Memory B cell (primary cell): ENCODE data around the gene S100A8.
"Not testable (repeated sequence)": the region's sequence is repeated elsewhere in the genome, so short reads cannot be mapped to it uniquely, and the experiment has no call there.

Source experiments
- ATAC-seq: fragments of 150-1000 bp; cut with Tn5 transposase; 2 replicates; pipeline ENCODE4 v1.10.0; 2021; ENCODE audit warnings: low read depth, mild to moderate bottlenecking, moderate library complexity
- DNase-seq, 2 donors: peaks; one replicate each; pipeline ENCODE4 v3.0.0; 2022; ENCODE audit warnings: low spot score in 2 of 2
- H3K27ac Mint-ChIP-seq: one replicate; pipeline ENCODE4 v1.8.0; 2022; ENCODE audit warnings: mild to moderate bottlenecking, moderate library complexity, mixed read lengths
- H3K27me3 Mint-ChIP-seq: one replicate; pipeline ENCODE4 v1.8.0; 2022; ENCODE audit warnings: mixed read lengths
- H3K36me3 Mint-ChIP-seq: one replicate; pipeline ENCODE4 v1.8.0; 2022; ENCODE audit warnings: mild to moderate bottlenecking, mixed read lengths
- H3K4me1 Mint-ChIP-seq: one replicate; pipeline ENCODE4 v1.8.0; 2022; ENCODE audit warnings: mixed read lengths
- H3K4me3 Mint-ChIP-seq: one replicate; pipeline ENCODE4 v1.8.0; 2022; ENCODE audit warnings: mild to moderate bottlenecking, moderate library complexity, mixed read lengths
- H3K9me3 Mint-ChIP-seq: one replicate; pipeline ENCODE4 v1.8.0; 2022; ENCODE audit warnings: mixed read lengths

S100A8 gene

GRCh38 chr1:153428073-153428638 is 37.3 kb upstream of the S100A8 start:
- Mint-ChIP-seq H3K9me3 (peaks cover 1% of the 10 kb centered on the region), H3K4me3 (no peak overlapping the region), H3K36me3 (no peaks in the 10 kb centered on the region), H3K4me1 (no peaks in the 10 kb centered on the region), H3K27ac (no peak overlapping the region), H3K27me3 (peaks cover 20% of the 10 kb centered on the region)
- ATAC-seq = no peak
- no peak for DNase-seq

- H3K27me3 Mint-ChIP-seq = peaks cover 20% of the 10 kb centered on the region
- ATAC-seq = no peak
- H3K36me3 Mint-ChIP-seq = no peaks in the 10 kb centered on the region
- H3K4me1 Mint-ChIP-seq = no peaks in the 10 kb centered on the region
- no peak overlapping the region for H3K27ac Mint-ChIP-seq
- no peak overlapping the region for H3K4me3 Mint-ChIP-seq
- peaks cover 1% of the 10 kb centered on the region for H3K9me3 Mint-ChIP-seq
- DNase-seq = no peak
These were observed 35.9 kb upstream of the S100A8 start for GRCh38 chr1:153426809-153427208.

DNA sequence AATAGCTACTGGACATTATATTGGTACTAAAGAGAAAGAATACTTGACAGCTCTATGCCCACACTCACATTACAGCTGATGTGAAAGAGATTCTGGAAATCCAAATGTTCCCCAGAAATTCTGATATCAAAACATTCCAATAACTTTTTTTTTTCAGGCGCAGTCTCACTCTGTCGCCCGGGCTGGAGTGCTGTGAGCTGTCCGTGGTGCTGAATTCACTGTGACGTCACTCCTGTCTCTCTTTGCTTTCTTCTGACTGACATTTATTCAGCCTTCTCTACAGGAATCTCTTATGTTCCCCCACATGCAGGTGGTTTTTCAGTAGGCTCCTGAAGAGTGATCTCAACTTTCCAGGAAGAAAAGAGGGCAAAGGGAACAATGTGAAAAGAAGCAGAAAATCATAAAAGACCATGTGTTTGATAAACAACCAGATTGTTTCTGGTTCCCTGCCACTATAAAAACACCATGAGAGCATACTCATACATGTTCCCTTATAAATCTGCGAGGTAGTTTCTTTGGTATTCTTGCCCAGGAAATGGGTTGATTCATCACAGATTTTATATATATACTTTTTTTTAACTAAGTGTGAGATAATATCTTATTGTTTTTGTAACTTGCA is 31.7 kb upstream of the S100A8 start:
- ATAC-seq (no peak), DNase-seq (peak; percentile 56 to 57)
- no peaks in the 10 kb centered on the region for H3K4me1 Mint-ChIP-seq
- no peak overlapping the region for H3K4me3 Mint-ChIP-seq
- no peaks in the 10 kb centered on the region for H3K36me3 Mint-ChIP-seq
- peaks cover 19% of the 10 kb centered on the region for H3K27me3 Mint-ChIP-seq
- peaks cover 1% of the 10 kb centered on the region for H3K9me3 Mint-ChIP-seq
- no peak overlapping the region for H3K27ac Mint-ChIP-seq

GRCh38 chr1:153420306-153420705 is 29.4 kb upstream of the S100A8 start:
- Mint-ChIP-seq H3K36me3 (no peaks in the 10 kb centered on the region), H3K9me3 (peaks cover 1% of the 10 kb centered on the region), H3K4me3 (no peak overlapping the region), H3K27me3 (peaks cover 17% of the 10 kb centered on the region), H3K27ac (no peak overlapping the region), H3K4me1 (peaks cover 3% of the 10 kb centered on the region)
- DNase-seq (no peak), ATAC-seq (no peak)

GRCh38 chr1:153419436-153419793 is 28.5 kb upstream of the S100A8 start:
- not testable (repeated sequence) for ATAC-seq, DNase-seq, H3K36me3 Mint-ChIP-seq, H3K27ac Mint-ChIP-seq, H3K4me1 Mint-ChIP-seq, H3K9me3 Mint-ChIP-seq, H3K4me3 Mint-ChIP-seq
- H3K27me3 Mint-ChIP-seq = peaks cover 19% of the 10 kb centered on the region

DNA sequence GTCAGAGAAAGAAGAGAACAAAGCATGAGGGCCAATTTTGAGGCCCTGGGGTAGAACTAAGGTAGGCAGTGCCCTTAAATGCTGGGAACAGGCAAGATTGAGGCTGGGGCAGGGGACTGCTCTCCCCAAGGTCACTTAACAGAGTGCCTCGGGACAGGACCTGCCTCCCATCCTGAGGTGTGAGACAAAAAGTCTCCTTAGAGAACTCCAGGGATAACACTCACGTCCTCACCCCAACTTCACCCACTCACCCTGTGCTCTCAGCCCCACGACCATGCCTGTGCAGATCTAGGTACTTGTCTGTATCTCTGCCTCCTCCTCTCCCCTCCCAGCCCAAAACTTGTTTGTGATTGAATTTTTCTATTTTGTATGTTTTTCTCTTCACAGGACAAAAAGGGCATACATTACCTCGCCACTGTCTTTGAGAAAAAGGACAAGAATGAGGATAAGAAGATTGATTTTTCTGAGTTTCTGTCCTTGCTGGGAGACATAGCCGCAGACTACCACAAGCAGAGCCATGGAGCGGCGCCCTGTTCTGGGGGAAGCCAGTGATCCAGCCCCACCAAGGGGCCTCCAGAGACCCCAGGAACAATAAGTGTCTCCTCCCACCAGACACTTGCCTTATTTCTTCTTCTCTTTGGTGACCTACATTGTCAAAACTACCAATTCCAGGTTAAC is 28.0 kb upstream of the S100A8 start:
- H3K36me3 Mint-ChIP-seq, H3K4me1 Mint-ChIP-seq, H3K27ac Mint-ChIP-seq, H3K4me3 Mint-ChIP-seq, H3K9me3 Mint-ChIP-seq, ATAC-seq, DNase-seq: not testable (repeated sequence)
- H3K27me3 Mint-ChIP-seq = peaks cover 17% of the 10 kb centered on the region

- H3K4me3 Mint-ChIP-seq = no peak overlapping the region
- peaks cover 6% of the 10 kb centered on the region for H3K9me3 Mint-ChIP-seq
- no peak for ATAC-seq
- no peak for DNase-seq
- no peaks in the 10 kb centered on the region for H3K36me3 Mint-ChIP-seq
- peaks cover 3% of the 10 kb centered on the region for H3K4me1 Mint-ChIP-seq
- peaks cover 15% of the 10 kb centered on the region for H3K27me3 Mint-ChIP-seq
- no peak overlapping the region for H3K27ac Mint-ChIP-seq
These were observed 26.4 kb upstream of the S100A8 start for GRCh38 chr1:153417136-153417888.

DNA sequence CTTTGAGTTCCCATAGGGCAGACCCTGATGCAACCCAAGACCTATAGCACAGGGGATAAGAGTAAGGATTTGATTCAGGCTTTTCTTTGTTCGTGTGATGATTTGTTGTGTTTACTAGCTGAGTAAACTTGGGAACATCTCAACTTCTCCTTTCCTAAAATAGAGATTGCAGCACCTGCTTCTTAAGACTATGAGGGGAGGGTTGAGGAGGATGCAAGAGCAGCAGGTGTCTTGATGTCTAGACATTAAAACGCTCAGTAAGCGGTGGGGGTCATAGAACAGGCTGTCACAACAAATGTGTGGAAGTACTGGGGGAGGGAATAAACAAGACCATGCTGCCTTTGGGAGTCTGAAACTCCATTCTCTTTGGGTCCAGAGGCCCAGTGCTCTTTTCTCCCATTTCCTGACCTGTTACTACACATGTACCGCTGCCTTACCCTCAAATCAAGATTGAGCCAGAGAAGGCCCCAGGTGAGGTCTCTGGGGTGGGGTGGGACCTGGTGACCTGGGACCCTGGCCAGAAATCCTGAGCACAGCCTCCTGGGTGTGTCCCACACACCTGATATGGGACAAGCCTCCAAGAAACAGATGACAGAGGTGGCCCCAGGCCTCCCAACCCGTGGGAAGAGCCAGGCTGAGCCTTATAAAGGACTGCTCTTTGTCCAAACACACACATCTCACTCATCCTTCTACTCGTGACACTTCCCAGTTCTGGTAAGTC is 25.1 kb upstream of the S100A8 start, which contains the start of gene S100A7A:
TSS of gene S100A7A (plus strand) at position 671 of the 721 bp plus-strand sequence. CDS start 1,563 bp downstream, outside the sequence.
- peaks cover 3% of the 10 kb centered on the region for H3K4me1 Mint-ChIP-seq
- ATAC-seq (no peak), DNase-seq (no peak)
- peaks cover 15% of the 10 kb centered on the region for H3K27me3 Mint-ChIP-seq
- H3K4me3 Mint-ChIP-seq = no peak within 1 kb of the TSS
- H3K36me3 Mint-ChIP-seq = no peaks in the 10 kb centered on the region
- no peak within 1 kb of the TSS for H3K27ac Mint-ChIP-seq
- H3K9me3 Mint-ChIP-seq = peaks cover 8% of the 10 kb centered on the region

DNA sequence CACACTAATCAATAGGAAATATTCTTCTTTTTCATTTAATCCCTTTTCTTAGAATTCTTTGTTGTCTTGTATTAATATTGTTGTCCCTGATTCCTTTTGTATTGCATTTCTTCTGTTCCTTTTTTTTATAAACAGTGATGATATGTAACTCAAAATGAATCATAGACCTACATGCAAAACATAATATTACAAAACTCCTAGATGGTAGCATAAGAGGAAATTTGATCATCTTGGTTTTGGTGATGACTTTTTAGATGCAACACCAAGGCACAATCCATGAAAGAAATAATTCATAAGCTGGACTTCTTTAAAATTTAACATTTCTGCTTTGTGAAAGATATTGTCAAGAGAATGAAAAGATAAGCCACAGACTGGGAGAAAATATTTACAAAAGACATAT is 23.1 kb upstream of the S100A8 start:
- H3K36me3 Mint-ChIP-seq, H3K9me3 Mint-ChIP-seq, ATAC-seq, H3K27ac Mint-ChIP-seq, H3K27me3 Mint-ChIP-seq, DNase-seq, H3K4me1 Mint-ChIP-seq, H3K4me3 Mint-ChIP-seq: not testable (repeated sequence)

DNA sequence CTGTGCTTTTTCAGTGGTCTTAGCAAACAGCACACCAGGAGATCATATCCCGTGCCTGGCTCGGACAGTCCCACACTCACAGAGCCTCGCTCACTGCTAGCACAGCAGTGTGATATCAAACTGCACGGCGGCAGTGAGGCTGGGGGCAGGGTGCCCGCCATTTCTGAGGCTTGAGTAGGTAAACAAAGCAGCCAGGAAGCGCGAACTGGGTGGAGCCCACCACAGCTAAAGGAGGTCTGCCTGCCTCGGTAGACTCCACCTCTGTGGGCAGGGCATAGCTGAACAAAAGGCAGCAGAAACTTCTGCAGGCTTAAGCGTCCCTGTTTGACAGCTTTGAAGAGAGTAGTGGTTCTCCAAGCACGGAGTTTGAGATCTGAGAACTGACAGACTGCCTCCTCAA is 16.4 kb upstream of the S100A8 start:
- peaks cover 20% of the 10 kb centered on the region for H3K27me3 Mint-ChIP-seq
- H3K4me1 Mint-ChIP-seq = not testable (repeated sequence)

GRCh38 chr1:153405825-153406599 is 15.1 kb upstream of the S100A8 start:
- not testable (repeated sequence) for ATAC-seq, DNase-seq, H3K36me3 Mint-ChIP-seq, H3K4me1 Mint-ChIP-seq, H3K4me3 Mint-ChIP-seq, H3K27ac Mint-ChIP-seq, H3K9me3 Mint-ChIP-seq
- H3K27me3 Mint-ChIP-seq = peaks cover 20% of the 10 kb centered on the region

More for the DNA sequence above, 16.4 kb upstream of the S100A8 start:
- H3K9me3 Mint-ChIP-seq, ATAC-seq, H3K36me3 Mint-ChIP-seq, H3K4me3 Mint-ChIP-seq, H3K27ac Mint-ChIP-seq, DNase-seq: not testable (repeated sequence)

DNA sequence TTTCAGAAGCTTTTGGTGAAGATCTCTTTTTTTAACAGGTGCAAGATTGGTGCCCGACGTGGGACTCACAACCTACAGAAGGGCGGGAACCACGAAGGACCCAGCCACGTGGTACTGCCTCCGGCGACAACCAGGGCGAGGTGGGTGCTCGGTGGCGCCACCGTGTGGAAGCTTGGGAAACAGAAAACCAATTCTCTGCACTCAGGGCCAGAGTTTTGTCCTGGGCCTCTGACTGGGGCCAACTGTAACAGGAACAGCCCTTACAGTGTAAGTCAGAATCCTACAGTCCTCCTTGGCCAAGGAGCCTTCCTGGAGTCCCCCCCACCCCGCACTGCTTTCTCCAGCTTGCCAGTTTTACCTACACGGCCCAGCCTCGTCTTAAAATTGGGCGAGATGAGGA is 13.9 kb upstream of the S100A8 start:
- H3K9me3 Mint-ChIP-seq = no peaks in the 10 kb centered on the region
- DNase-seq (peak; percentile 34 to 42), ATAC-seq (peak; percentile 67)
- H3K4me1 Mint-ChIP-seq = peaks cover 2% of the 10 kb centered on the region
- no peaks in the 10 kb centered on the region for H3K36me3 Mint-ChIP-seq
- H3K27ac Mint-ChIP-seq = no peak overlapping the region
- no peak overlapping the region for H3K4me3 Mint-ChIP-seq
- H3K27me3 Mint-ChIP-seq = peaks cover 22% of the 10 kb centered on the region

- DNase-seq (no peak), ATAC-seq (no peak)
- H3K4me3 Mint-ChIP-seq = no peak overlapping the region
- no peak overlapping the region for H3K27ac Mint-ChIP-seq
- H3K36me3 Mint-ChIP-seq = no peaks in the 10 kb centered on the region
- peaks cover 21% of the 10 kb centered on the region for H3K27me3 Mint-ChIP-seq
- no peaks in the 10 kb centered on the region for H3K9me3 Mint-ChIP-seq
- peaks cover 2% of the 10 kb centered on the region for H3K4me1 Mint-ChIP-seq
These were observed 13.3 kb upstream of the S100A8 start for GRCh38 chr1:153404086-153404635.
